Loucy (cell line): ENCODE data around the gene F2R.

ENCODE experiments used
- H2AFZ ChIP-seq: fragments of 200-600 bp; sonication (generic); 2 replicates; pipeline ENCODE4 v1.6.0; 2016; ENCODE audit warnings: antibody characterized with exemption, mild to moderate bottlenecking, low read length, moderate library complexity
- H3F3A ChIP-seq: fragments of 200-600 bp; 2 replicates; pipeline ENCODE4 v1.6.0; 2016; ENCODE audit warnings: antibody characterized with exemption, low read depth, mild to moderate bottlenecking
- H3K27me3 ChIP-seq: fragments of 200-600 bp; sonication (generic); 2 replicates; pipeline ENCODE4 v1.6.1; 2014; ENCODE audit warnings: low read length, mild to moderate bottlenecking; ENCODE audit not compliant: insufficient read depth, poor library complexity, severe bottlenecking
- H3K36me3 ChIP-seq: fragments of 200-600 bp; sonication (generic); 2 replicates; pipeline ENCODE4 v1.6.1; 2016; ENCODE audit warnings: low read length; ENCODE audit not compliant: insufficient read depth
- H3K4me1 ChIP-seq: fragments of 200-600 bp; sonication (generic); 2 replicates; pipeline ENCODE4 v1.5.1; 2014; ENCODE audit warnings: low read length, mild to moderate bottlenecking; ENCODE audit not compliant: insufficient read depth, poor library complexity, severe bottlenecking
- H3K4me2 ChIP-seq: fragments of 200-600 bp; sonication (generic); 2 replicates; pipeline ENCODE4 v1.6.0; 2014; ENCODE audit warnings: antibody characterized with exemption, low read length, low read depth, mild to moderate bottlenecking; ENCODE audit not compliant: poor library complexity, severe bottlenecking
- H3K4me3 ChIP-seq: fragments of 200-600 bp; sonication (generic); 2 replicates; pipeline ENCODE4 v1.5.1; 2014; ENCODE audit warnings: low read length, mild to moderate bottlenecking, mixed read lengths; ENCODE audit not compliant: poor library complexity, severe bottlenecking
- H3K79me2 ChIP-seq: fragments of 200-600 bp; sonication (generic); 2 replicates; pipeline ENCODE4 v1.6.1; 2014; ENCODE audit warnings: low read length; ENCODE audit not compliant: insufficient read depth
- H3K9ac ChIP-seq: fragments of 200-600 bp; sonication (generic); 2 replicates; pipeline ENCODE4 v1.6.0; 2014; ENCODE audit warnings: mild to moderate bottlenecking, low read depth, low read length, moderate library complexity; ENCODE audit not compliant: poor library complexity, severe bottlenecking
- H3K9me2 ChIP-seq: fragments of 200-600 bp; sonication (generic); replicated peaks from 2 replicates; pipeline ENCODE4 v1.6.1; 2016; ENCODE audit warnings: low read depth, low read length, mixed read lengths
- H3K9me3 ChIP-seq: fragments of 200-600 bp; sonication (generic); 2 replicates; pipeline ENCODE4 v1.6.1; 2014; ENCODE audit warnings: mild to moderate bottlenecking, antibody characterized with exemption, low read length, low read depth; ENCODE audit not compliant: insufficient read depth
- H4K20me1 ChIP-seq: fragments of 200-600 bp; sonication (generic); 2 replicates; pipeline ENCODE4 v1.6.0; 2014; ENCODE audit warnings: antibody characterized with exemption, low read length, mild to moderate bottlenecking; ENCODE audit not compliant: insufficient read depth, poor library complexity, severe bottlenecking
- EZH2phosphoT487 ChIP-seq: fragments of 200-600 bp; IDR thresholded peaks from 2 replicates; pipeline ENCODE4 v1.6.1; 2018; ENCODE audit warnings: antibody characterized with exemption, mild to moderate bottlenecking, moderate library complexity, borderline replicate concordance
- TF ChIP-seq, protein P1 (sequence below): fragments of 200-600 bp; sonication (generic); conservative IDR thresholded peaks from 2 replicates; pipeline ENCODE4 v1.5.1; 2014; ENCODE audit warnings: mild to moderate bottlenecking, antibody characterized with exemption, low read length

F2R gene

DNA sequence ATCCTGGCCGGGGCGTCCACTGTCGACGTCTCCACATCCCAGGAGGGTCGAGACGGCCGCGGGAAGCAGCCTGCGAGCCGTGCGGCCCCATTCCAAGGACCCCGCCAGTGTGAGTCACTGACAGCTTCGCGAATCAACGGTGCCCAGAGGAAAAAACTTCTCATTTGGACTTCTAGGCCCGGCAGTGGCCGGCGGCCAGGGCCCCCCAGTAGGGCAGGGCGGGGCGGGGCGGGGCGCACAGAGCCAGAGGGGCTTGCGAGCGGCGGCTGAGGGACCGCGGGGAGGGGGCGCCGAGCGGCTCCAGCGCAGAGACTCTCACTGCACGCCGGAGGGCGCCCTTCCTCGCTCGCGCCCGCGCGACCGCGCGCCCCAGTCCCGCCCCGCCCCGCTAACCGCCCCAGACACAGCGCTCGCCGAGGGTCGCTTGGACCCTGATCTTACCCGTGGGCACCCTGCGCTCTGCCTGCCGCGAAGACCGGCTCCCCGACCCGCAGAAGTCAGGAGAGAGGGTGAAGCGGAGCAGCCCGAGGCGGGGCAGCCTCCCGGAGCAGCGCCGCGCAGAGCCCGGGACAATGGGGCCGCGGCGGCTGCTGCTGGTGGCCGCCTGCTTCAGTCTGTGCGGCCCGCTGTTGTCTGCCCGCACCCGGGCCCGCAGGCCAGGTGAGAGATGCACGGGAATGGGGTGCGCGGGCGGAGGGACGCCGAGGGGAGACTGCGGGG is at the start of gene F2R:
F2R (plus strand) TSS at position 391 of the 720 bp plus-strand sequence; CDS start at position 573, 182 bp downstream.
- H3F3A ChIP-seq: no peaks in the 10 kb centered on the region
- H2AFZ ChIP-seq: peak within 1 kb of the TSS; percentile 99
- peaks cover 52% of the 10 kb centered on the region for H3K4me1 ChIP-seq
- no peaks in the 10 kb centered on the region for H3K36me3 ChIP-seq
- H3K9ac ChIP-seq: peak within 1 kb of the TSS; percentile 90
- H3K79me2 ChIP-seq: peaks cover 48% of the 10 kb centered on the region
- H3K9me3 ChIP-seq: no peaks in the 10 kb centered on the region
- peak within 1 kb of the TSS; percentile 82 for H3K4me2 ChIP-seq
- H3K9me2 ChIP-seq: no peaks in the 10 kb centered on the region
- no peaks in the 10 kb centered on the region for H3K27me3 ChIP-seq
- H3K4me3 ChIP-seq: peak within 1 kb of the TSS; percentile 93
- no peak for TF ChIP-seq EZH2phosphoT487
- TF ChIP-seq, protein P1, sequence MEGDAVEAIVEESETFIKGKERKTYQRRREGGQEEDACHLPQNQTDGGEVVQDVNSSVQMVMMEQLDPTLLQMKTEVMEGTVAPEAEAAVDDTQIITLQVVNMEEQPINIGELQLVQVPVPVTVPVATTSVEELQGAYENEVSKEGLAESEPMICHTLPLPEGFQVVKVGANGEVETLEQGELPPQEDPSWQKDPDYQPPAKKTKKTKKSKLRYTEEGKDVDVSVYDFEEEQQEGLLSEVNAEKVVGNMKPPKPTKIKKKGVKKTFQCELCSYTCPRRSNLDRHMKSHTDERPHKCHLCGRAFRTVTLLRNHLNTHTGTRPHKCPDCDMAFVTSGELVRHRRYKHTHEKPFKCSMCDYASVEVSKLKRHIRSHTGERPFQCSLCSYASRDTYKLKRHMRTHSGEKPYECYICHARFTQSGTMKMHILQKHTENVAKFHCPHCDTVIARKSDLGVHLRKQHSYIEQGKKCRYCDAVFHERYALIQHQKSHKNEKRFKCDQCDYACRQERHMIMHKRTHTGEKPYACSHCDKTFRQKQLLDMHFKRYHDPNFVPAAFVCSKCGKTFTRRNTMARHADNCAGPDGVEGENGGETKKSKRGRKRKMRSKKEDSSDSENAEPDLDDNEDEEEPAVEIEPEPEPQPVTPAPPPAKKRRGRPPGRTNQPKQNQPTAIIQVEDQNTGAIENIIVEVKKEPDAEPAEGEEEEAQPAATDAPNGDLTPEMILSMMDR: peak; percentile 47
- peaks cover 31% of the 10 kb centered on the region for H4K20me1 ChIP-seq

DNA sequence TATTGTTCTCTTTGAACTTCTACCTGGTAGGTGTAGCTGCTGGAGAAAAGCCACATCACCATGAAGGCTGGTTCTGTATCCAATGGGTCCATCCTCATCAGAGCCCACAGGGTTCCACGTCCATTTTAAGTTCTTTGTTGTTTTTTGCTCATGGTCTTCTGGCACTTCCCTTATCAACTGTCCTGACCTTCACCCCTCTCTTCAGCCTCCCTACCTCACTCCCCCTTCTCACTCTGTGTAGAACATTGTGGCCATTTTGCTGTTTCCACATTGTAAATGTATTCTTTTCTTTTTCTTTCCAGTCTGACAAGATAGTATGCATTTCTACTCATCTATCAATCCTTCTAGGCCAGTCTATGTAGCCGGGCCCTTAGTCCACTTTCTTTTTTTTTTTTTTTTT is 48.4 kb upstream of the F2R start:
- H4K20me1 ChIP-seq: no peaks in the 10 kb centered on the region
- no peak overlapping the region for H2AFZ ChIP-seq
- no peak overlapping the region for H3K4me3 ChIP-seq
- no peaks in the 10 kb centered on the region for H3F3A ChIP-seq
- no peaks in the 10 kb centered on the region for H3K79me2 ChIP-seq
- no peaks in the 10 kb centered on the region for H3K27me3 ChIP-seq
- no peak overlapping the region for H3K4me2 ChIP-seq
- H3K9me3 ChIP-seq: no peaks in the 10 kb centered on the region
- peaks cover 80% of the 10 kb centered on the region; the same call in 1 of the 2 replicates for H3K36me3 ChIP-seq
- H3K9me2 ChIP-seq: no peaks in the 10 kb centered on the region
- H3K9ac ChIP-seq: no peak overlapping the region
- TF ChIP-seq EZH2phosphoT487: no peak
- TF ChIP-seq, protein P1: no peak
- no peaks in the 10 kb centered on the region for H3K4me1 ChIP-seq

DNA sequence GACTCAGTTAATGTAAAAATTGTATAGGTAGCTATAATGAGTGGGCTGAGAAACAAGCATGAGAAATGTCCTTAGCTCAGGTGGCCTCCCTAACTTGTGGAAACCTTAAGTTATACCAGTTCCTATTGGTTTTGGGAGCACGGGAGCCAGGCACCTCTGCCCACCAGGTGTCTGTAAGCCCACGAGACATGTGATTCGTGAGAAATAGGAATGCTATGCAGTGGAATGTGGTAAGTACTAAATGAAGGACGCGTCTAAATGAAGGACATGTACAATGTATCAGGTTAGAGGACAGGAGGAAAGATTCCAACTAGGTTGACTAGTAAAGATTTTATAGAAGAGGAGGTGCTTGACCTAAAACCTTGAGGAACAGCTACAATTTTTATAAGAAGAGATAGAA is 46.7 kb upstream of the F2R start:
- H3K4me3 ChIP-seq: no peak overlapping the region
- H3K4me2 ChIP-seq: no peak overlapping the region
- peaks cover 78% of the 10 kb centered on the region; the same call in 1 of the 2 replicates for H3K36me3 ChIP-seq
- no peaks in the 10 kb centered on the region for H3K9me3 ChIP-seq
- H3K9me2 ChIP-seq: no peaks in the 10 kb centered on the region
- no peak overlapping the region for H2AFZ ChIP-seq
- H4K20me1 ChIP-seq: no peaks in the 10 kb centered on the region
- no peaks in the 10 kb centered on the region for H3F3A ChIP-seq
- no peaks in the 10 kb centered on the region for H3K79me2 ChIP-seq
- no peaks in the 10 kb centered on the region for H3K4me1 ChIP-seq
- H3K9ac ChIP-seq: no peak overlapping the region
- no peaks in the 10 kb centered on the region for H3K27me3 ChIP-seq
- TF ChIP-seq, protein P1: no peak
- TF ChIP-seq EZH2phosphoT487: no peak
